22Rv1 (cell line): Measurements from ENCODE around the gene SIPA1L3.
"Not testable (repeated sequence)": the region's sequence is repeated elsewhere in the genome, so short reads cannot be mapped to it uniquely, and the experiment has no call there.

Experiments used
- H3K27ac ChIP-seq: fragments of 450-650 bp; 2 replicates; pipeline ENCODE4 v1.5.1; 2017
- ZFX ChIP-seq: fragments of 450-650 bp; IDR thresholded peaks from 2 replicates; pipeline ENCODE4 v1.6.1; 2017; ENCODE audit warnings: antibody characterized with exemption, borderline replicate concordance
- TF ChIP-seq, protein P1 (sequence below): fragments of 450-650 bp; IDR thresholded peaks from 2 replicates; pipeline ENCODE4 v1.5.1; 2017; ENCODE audit warnings: mild to moderate bottlenecking

The SIPA1L3 gene

GRCh38 chr19:38025909-38026307 is 118.9 kb downstream of the SIPA1L3 start:
- no peak overlapping the region for H3K27ac ChIP-seq
- TF ChIP-seq ZFX, result no peak
- TF ChIP-seq, protein P1, sequence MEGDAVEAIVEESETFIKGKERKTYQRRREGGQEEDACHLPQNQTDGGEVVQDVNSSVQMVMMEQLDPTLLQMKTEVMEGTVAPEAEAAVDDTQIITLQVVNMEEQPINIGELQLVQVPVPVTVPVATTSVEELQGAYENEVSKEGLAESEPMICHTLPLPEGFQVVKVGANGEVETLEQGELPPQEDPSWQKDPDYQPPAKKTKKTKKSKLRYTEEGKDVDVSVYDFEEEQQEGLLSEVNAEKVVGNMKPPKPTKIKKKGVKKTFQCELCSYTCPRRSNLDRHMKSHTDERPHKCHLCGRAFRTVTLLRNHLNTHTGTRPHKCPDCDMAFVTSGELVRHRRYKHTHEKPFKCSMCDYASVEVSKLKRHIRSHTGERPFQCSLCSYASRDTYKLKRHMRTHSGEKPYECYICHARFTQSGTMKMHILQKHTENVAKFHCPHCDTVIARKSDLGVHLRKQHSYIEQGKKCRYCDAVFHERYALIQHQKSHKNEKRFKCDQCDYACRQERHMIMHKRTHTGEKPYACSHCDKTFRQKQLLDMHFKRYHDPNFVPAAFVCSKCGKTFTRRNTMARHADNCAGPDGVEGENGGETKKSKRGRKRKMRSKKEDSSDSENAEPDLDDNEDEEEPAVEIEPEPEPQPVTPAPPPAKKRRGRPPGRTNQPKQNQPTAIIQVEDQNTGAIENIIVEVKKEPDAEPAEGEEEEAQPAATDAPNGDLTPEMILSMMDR, result no peak

GRCh38 chr19:38028913-38029510 is 122.0 kb downstream of the SIPA1L3 start:
- TF ChIP-seq ZFX, result no peak
- TF ChIP-seq, protein P1, result no peak
- no peak overlapping the region for H3K27ac ChIP-seq

- H3K27ac ChIP-seq, result not testable (repeated sequence)
These were observed 123.0 kb downstream of the SIPA1L3 start for GRCh38 chr19:38030001-38030400.

- TF ChIP-seq, protein P1, result no peak
- TF ChIP-seq ZFX, result no peak
- no peak overlapping the region for H3K27ac ChIP-seq
These were observed 123.8 kb downstream of the SIPA1L3 start for GRCh38 chr19:38030686-38031422.

DNA sequence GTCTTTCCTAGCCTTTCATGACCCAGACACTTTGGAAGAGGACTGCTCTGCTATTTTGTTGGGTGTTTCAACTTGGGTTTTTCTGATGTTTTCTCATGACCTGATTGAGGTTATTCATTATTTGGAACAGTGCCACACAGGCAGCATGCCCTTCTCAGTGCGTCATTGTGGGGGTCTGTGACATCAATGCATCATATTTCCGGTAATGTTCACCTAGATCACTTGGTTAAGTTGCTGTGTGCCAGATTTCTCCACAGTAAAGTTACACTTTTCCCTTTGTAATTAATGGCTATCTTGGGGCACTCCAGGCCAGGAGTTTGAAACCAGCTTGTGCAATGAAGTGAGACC is 124.4 kb downstream of the SIPA1L3 start:
- no peak overlapping the region for H3K27ac ChIP-seq
- TF ChIP-seq, protein P1, result no peak
- no peak for TF ChIP-seq ZFX

DNA sequence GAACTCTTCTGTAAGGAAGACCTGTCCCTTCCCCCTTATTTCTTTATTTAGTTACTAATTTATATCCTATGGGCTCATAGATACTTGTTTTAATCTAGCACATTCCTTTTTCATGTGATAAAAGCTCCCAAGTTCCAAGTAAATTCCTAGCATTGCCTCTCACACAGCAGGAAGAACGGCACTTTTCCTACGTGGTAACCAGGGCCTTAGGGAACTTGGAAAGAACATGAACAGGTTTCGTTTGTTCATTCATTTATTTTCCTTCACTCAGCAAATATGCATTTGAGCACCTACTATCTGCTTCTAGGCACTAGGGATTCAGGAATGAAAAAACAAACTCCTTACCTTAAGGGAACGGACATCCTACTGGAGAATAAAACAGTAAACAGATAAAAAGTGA is 125.1 kb downstream of the SIPA1L3 start:
- TF ChIP-seq, protein P1, result no peak
- no peak for TF ChIP-seq ZFX
- no peak overlapping the region for H3K27ac ChIP-seq

DNA sequence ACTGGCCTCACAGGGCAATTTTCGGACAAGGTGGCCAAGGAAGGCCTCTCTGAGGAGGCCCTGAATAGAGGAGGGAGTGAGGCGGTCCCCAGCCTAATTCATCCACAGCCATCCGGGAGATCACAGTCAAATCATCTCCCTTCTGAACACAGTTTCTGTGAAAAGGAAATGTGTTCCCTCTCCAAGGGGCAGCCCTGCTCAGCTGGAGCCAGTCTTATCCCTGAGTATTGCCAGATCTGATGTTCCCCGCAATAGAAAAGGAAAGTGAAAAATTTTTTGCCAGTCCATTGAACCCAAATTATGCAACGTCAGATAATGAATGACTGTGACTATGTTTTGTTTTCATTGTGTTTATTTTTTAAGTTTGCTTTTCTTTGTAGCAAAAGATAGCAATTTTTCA is 125.9 kb downstream of the SIPA1L3 start:
- no peak overlapping the region for H3K27ac ChIP-seq

More for the DNA sequence above, 125.9 kb downstream of the SIPA1L3 start:
- TF ChIP-seq, protein P1, result no peak
- no peak for TF ChIP-seq ZFX
